Ishikawa (cell line): ENCODE results near the gene ANO4.

Source experiments
- CEBPB ChIP-seq: IDR thresholded peaks from 2 replicates; pipeline ENCODE4 v1.6.1; 2012
- CREB1 ChIP-seq: IDR thresholded peaks from 2 replicates; pipeline ENCODE4 v1.6.1; 2012; ENCODE audit warnings: low read depth
- EGR1 ChIP-seq: IDR thresholded peaks from 2 replicates; pipeline ENCODE4 v1.6.1; 2012
- EP300 ChIP-seq: IDR thresholded peaks from 2 replicates; pipeline ENCODE4 v1.6.1; 2012; ENCODE audit warnings: borderline replicate concordance
- FOXM1 ChIP-seq: IDR thresholded peaks from 2 replicates; pipeline ENCODE4 v1.6.1; 2012; ENCODE audit warnings: low read depth, borderline replicate concordance
- NFIC ChIP-seq: IDR thresholded peaks from 2 replicates; pipeline ENCODE4 v1.6.1; 2012
- RAD21 ChIP-seq: IDR thresholded peaks from 2 replicates; pipeline ENCODE4 v1.6.1; 2012; ENCODE audit warnings: low read depth
- TAF1 ChIP-seq: IDR thresholded peaks from 2 replicates; pipeline ENCODE4 v1.6.1; 2012; ENCODE audit warnings: low read depth, mild to moderate bottlenecking
- TCF12 ChIP-seq: IDR thresholded peaks from 2 replicates; pipeline ENCODE4 v1.6.1; 2012; ENCODE audit warnings: low read depth
- TEAD4 ChIP-seq: IDR thresholded peaks from 2 replicates; pipeline ENCODE4 v1.6.1; 2012
- YY1 ChIP-seq: IDR thresholded peaks from 2 replicates; pipeline ENCODE4 v1.6.1; 2012; ENCODE audit warnings: low read depth
- ZBTB7A ChIP-seq: IDR thresholded peaks from 2 replicates; pipeline ENCODE4 v1.6.1; 2012; ENCODE audit warnings: low read depth
- TF ChIP-seq, protein P1 (sequence below): IDR thresholded peaks from 2 replicates; pipeline ENCODE4 v1.6.1; 2012; ENCODE audit warnings: low read depth, mild to moderate bottlenecking
- TF ChIP-seq, protein P2 (sequence below): IDR thresholded peaks from 2 replicates; pipeline ENCODE4 v1.6.1; 2012
- TF ChIP-seq, protein P3 (sequence below): IDR thresholded peaks from 2 replicates; pipeline ENCODE4 v1.6.1; 2012

The ANO4 gene

DNA sequence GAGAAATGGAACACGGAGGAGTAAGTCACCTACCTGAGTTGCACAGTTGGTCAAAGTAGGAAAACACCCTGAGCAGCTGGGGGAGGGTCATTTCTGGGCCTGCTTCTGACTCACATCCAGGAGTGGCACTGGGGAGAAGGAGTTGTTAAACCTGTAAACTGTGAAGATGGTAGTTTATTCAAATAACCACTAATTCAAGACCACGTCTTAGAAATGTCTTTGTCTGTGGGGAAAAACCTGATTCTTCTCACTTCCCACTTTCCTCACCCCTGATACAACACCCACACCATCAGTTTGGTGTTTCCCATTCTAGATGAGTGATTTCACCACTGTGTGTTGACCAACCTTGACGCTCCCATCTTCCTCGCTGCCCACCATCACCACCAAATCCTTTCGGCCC, 207.1 kb downstream of the ANO4 start:
- TF ChIP-seq CREB1 (no peak), EGR1 (no peak), EP300 (no peak), TCF12 (no peak), YY1 (no peak), ZBTB7A (no peak), FOXM1 (no peak), CEBPB (no peak), TAF1 (no peak), RAD21 (no peak), TEAD4 (no peak), NFIC (no peak)
- TF ChIP-seq, protein P1, sequence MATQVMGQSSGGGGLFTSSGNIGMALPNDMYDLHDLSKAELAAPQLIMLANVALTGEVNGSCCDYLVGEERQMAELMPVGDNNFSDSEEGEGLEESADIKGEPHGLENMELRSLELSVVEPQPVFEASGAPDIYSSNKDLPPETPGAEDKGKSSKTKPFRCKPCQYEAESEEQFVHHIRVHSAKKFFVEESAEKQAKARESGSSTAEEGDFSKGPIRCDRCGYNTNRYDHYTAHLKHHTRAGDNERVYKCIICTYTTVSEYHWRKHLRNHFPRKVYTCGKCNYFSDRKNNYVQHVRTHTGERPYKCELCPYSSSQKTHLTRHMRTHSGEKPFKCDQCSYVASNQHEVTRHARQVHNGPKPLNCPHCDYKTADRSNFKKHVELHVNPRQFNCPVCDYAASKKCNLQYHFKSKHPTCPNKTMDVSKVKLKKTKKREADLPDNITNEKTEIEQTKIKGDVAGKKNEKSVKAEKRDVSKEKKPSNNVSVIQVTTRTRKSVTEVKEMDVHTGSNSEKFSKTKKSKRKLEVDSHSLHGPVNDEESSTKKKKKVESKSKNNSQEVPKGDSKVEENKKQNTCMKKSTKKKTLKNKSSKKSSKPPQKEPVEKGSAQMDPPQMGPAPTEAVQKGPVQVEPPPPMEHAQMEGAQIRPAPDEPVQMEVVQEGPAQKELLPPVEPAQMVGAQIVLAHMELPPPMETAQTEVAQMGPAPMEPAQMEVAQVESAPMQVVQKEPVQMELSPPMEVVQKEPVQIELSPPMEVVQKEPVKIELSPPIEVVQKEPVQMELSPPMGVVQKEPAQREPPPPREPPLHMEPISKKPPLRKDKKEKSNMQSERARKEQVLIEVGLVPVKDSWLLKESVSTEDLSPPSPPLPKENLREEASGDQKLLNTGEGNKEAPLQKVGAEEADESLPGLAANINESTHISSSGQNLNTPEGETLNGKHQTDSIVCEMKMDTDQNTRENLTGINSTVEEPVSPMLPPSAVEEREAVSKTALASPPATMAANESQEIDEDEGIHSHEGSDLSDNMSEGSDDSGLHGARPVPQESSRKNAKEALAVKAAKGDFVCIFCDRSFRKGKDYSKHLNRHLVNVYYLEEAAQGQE, result no peak
- TF ChIP-seq, protein P2, sequence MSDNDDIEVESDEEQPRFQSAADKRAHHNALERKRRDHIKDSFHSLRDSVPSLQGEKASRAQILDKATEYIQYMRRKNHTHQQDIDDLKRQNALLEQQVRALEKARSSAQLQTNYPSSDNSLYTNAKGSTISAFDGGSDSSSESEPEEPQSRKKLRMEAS, result no peak
- TF ChIP-seq, protein P3, sequence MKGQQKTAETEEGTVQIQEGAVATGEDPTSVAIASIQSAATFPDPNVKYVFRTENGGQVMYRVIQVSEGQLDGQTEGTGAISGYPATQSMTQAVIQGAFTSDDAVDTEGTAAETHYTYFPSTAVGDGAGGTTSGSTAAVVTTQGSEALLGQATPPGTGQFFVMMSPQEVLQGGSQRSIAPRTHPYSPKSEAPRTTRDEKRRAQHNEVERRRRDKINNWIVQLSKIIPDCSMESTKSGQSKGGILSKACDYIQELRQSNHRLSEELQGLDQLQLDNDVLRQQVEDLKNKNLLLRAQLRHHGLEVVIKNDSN, result no peak

DNA sequence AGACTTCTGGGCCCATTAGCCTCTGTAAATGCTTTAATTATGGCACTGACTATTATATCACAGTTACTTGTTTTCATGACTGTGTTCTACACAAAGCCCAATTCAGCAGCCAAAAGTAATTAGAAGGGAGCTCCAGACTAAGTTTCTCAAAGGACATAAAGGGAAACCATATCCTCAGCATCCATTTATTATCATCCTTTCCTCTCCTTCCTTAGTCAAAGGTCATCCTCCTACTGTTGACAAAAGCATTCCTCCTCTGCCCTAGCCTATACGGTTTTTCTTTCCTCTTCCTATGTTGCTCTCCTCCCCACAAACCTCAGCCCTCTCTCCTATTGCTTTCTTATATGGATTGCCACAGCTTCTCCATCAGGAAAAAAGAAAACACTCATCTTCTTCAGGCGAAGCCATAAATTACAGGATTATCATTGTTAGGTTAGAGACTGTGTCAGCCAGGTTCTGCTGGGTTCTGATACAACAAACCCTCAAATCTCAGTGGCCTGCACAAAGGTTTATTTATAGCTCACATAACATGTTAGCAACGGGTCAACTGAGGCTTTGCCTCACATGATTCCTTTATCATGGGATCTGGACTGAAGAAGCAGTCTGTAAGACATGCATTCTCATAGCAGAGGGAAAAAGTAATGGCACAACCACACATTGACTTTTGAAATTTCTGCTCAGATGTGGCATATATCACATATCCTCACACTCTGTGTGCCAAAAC, 208.3 kb downstream of the ANO4 start:
- TF ChIP-seq TEAD4 (no peak), FOXM1 (no peak), EGR1 (no peak), EP300 (no peak), NFIC (no peak), TCF12 (no peak)
- TF ChIP-seq, protein P2, result no peak
- TF ChIP-seq, protein P3, result no peak

DNA sequence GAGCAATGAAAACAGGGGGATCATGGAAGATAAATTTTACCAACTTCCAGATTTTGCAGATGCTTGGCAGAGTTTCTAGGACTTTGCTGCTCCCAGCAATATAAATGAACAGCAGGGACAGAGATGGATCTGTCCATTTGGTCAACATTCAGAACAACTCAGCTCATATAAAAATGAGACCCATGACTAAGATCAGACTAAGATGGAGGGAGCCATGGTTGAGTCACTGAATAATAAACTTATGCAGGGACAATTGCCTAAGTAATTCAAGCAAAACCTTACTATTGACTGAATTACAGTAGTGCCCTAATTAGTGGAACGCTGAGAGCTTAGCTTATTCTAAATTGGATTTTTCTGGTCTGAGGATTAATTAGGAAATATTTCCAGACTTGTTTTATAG, 210.3 kb downstream of the ANO4 start:
- TF ChIP-seq EP300, result no peak
- no peak for TF ChIP-seq TEAD4
- no peak for TF ChIP-seq NFIC
- TF ChIP-seq TCF12, result no peak
- no peak for TF ChIP-seq YY1
- no peak for TF ChIP-seq FOXM1
- TF ChIP-seq CREB1, result no peak
- TF ChIP-seq RAD21, result no peak

DNA sequence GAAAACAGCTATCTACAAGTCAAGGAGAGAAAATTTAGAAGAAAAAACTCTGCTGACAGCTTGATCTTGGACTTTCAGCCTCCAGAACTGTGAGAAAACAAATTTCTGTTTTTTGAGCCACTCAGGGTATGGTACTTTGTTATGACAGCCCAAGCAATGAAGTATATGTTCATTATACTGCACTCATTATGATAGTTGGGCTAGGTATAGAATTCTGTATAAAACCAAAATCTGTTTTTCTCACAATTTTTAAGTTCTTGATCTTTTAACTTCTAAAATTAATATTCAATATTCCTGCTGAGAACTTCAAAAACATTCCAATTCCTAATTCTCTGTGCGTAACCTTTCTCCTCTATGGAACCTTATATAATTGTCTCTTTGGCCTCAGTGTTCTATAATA, 214.7 kb downstream of the ANO4 start:
- TF ChIP-seq EGR1 (no peak), TAF1 (no peak), TCF12 (no peak), TEAD4 (no peak), YY1 (no peak), CEBPB (no peak)
- TF ChIP-seq, protein P2, result no peak

DNA sequence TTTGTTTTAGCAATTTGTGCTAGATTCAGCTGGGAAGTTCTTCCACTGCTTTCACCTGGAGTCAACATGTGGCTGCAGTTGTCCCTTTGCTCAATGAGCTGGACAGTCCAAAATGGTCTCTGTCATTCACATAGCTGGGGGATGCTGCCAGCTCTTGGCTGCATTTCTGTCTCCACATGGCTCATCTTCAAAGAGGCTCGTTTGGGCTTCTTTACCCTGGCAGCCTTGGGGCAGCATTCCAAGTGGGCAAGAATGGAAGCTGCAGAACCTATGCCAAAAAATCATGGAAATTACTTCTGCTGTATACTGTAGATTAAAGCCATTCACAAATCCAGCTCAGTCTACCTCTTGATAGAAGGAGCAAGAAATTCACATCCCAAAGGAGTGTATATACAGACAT, 216.3 kb downstream of the ANO4 start:
- TF ChIP-seq EP300 (no peak), YY1 (no peak), RAD21 (no peak), TEAD4 (no peak), ZBTB7A (no peak), CREB1 (no peak)
- TF ChIP-seq, protein P1, result no peak

DNA sequence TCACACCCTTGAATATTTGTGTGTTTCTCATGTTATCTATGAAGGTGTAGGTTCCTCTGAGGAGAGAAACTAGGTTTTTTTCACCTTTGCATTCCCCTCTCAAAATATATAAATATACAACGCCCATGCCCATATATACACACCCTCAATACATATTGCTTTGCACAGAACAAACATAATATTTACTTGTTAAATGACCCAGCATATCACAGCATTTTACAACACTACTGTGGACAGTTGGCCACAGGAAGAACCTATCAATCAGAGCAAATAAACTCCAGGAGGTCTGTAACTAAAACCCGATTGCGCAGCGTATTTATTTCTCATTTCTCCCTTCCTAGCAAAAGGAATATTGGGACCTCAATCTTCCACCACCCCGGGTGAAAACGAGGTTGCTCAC, 219.4 kb downstream of the ANO4 start:
- no peak for TF ChIP-seq RAD21
- no peak for TF ChIP-seq EP300
- TF ChIP-seq TAF1, result no peak
- no peak for TF ChIP-seq CEBPB
- no peak for TF ChIP-seq FOXM1
- no peak for TF ChIP-seq YY1
- TF ChIP-seq EGR1, result no peak
- TF ChIP-seq, protein P3, result no peak
- no peak for TF ChIP-seq NFIC
